ENCODE results near the gene SERTM2.

GRCh38 chrX:111481896-111482295 is 29.5 kb upstream of the SERTM2 start:
- TF ChIP-seq CTCF (conservative IDR thresholded peaks at IDR 0.05; ENCODE audit: low read length): no peak
- no peak for TF ChIP-seq EZH2phosphoT487 (IDR thresholded peaks at IDR 0.05; ENCODE audit: borderline replicate concordance, low read depth, low read length)

Measured in OCI-LY7 (cell line).